Epithelial cell of proximal tubule (primary cell): ENCODE results near the gene TXNDC5. TPM values are rescaled to one million over a fixed set of nuclear protein-coding genes. Genes with fewer than 3 reads are reported as not detected.
A peak's percentile ranks its signal among the peaks of the same experiment; 100 is the strongest.

Experiments
- DNase-seq: peaks from one replicate; pipeline ENCODE4 v3.0.0-alpha.2; 2011; ENCODE audit warnings: low read depth
- H3K4me3 ChIP-seq: 2 replicates; pipeline ENCODE4 v1.5.1; 2011; ENCODE audit warnings: low read depth, mild to moderate bottlenecking, low read length
- total RNA-seq: library from RNA; depleted of rRNA; stranded (reverse); fragments of >200 nt; gene quantifications from 2 replicates; pipeline ENCODE4 v1.2.3, GENCODE V29; 2015
- TF ChIP-seq, protein P1 (sequence below): conservative IDR thresholded peaks from 2 replicates; pipeline ENCODE4 v1.5.1; 2012; ENCODE audit warnings: low read depth, mild to moderate bottlenecking, low read length

The TXNDC5 gene
- 317 and 323 TPM in 2 replicates for total RNA-seq

- TF ChIP-seq, protein P1, sequence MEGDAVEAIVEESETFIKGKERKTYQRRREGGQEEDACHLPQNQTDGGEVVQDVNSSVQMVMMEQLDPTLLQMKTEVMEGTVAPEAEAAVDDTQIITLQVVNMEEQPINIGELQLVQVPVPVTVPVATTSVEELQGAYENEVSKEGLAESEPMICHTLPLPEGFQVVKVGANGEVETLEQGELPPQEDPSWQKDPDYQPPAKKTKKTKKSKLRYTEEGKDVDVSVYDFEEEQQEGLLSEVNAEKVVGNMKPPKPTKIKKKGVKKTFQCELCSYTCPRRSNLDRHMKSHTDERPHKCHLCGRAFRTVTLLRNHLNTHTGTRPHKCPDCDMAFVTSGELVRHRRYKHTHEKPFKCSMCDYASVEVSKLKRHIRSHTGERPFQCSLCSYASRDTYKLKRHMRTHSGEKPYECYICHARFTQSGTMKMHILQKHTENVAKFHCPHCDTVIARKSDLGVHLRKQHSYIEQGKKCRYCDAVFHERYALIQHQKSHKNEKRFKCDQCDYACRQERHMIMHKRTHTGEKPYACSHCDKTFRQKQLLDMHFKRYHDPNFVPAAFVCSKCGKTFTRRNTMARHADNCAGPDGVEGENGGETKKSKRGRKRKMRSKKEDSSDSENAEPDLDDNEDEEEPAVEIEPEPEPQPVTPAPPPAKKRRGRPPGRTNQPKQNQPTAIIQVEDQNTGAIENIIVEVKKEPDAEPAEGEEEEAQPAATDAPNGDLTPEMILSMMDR: no peak
- peak within 1 kb of the TSS; percentile 80 for H3K4me3 ChIP-seq
- DNase-seq: no peak
These were observed at the start of gene TXNDC5 for GRCh38 chr6:7910654-7911344. Gene TXNDC5, minus strand, starts transcription at chr6:7910788. Its CDS starts 12 bp downstream, at chr6:7910776.

DNA sequence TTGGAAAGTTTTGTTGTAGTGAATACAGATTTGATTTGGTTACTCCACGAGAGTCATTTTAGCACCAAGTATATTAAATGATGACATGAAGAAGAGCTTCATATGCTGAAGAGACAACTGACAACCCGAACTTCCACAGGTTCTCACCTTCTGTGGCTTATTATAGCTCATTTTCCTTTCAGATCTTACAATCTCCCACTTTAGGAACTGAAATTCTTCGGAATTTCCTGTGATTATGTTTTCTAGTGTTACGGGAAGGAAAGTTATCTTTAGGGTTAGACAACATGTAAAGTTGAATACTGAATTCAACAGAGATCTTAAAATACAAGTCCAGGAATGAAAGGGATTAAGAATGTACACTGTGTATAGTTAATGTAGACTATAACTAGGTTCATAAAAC is 49.6 kb upstream of the TXNDC5 start:
- H3K4me3 ChIP-seq: no peak overlapping the region
- DNase-seq: no peak
- TF ChIP-seq, protein P1: no peak

GRCh38 chr6:7959453-7959852 is 48.9 kb upstream of the TXNDC5 start:
- no peak overlapping the region for H3K4me3 ChIP-seq
- TF ChIP-seq, protein P1: no peak
- DNase-seq: no peak

DNA sequence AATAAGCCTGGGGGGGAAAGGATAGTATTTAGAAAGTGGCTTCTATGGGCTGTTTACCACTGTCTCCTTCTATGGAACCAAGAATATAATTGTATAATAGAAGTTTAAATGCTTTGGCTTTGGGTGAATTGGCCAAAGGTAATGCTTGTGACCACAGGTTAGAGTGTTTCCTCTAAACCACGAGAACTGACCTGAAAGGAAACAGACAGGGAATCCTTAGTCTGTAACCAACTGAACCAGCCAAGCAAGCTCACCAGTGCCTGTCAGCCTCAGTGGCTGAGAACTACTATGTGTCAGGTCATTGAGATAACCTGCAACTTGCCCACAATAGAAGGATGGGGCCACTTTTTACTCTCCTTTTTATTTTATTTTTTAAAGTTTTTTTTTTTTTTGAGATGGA is 47.9 kb upstream of the TXNDC5 start:
- no peak overlapping the region for H3K4me3 ChIP-seq
- TF ChIP-seq, protein P1: no peak
- no peak for DNase-seq

DNA sequence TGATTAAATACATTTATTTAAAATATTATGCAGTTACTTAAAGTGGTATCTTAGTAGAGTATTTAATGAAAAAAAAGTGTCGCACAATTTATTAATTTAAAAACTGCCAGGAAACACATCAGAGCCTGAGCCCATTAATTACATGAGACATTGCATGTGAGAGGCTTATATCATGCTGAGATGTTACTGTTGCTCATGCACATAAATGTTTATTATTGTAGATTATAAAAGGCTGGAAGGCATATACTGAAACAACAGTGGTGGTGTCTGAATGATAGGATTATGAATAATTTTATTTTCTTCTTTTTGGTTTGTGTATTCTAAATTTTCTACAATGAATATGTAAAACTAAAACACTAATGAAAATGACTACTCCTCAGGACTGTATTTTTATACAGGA is 45.7 kb upstream of the TXNDC5 start:
- DNase-seq: no peak
- no peak overlapping the region for H3K4me3 ChIP-seq
- TF ChIP-seq, protein P1: no peak

- no peak overlapping the region for H3K4me3 ChIP-seq
- TF ChIP-seq, protein P1: no peak
- DNase-seq: no peak
These were observed 44.1 kb upstream of the TXNDC5 start for GRCh38 chr6:7954477-7955200.
